Measurements from ENCODE around the gene CIC. TPM values are rescaled to one million over a fixed set of nuclear protein-coding genes. Genes with fewer than 3 reads are reported as not detected.
A peak's percentile ranks its signal among the peaks of the same experiment; 100 is the strongest.

CIC gene
- total and polyA plus RNA-seq, 2 of the 13 experiments (the other 11 are each of a cell fraction or from before 2014, with no cell fraction given) = 5.9 to 8.0 TPM

DNA sequence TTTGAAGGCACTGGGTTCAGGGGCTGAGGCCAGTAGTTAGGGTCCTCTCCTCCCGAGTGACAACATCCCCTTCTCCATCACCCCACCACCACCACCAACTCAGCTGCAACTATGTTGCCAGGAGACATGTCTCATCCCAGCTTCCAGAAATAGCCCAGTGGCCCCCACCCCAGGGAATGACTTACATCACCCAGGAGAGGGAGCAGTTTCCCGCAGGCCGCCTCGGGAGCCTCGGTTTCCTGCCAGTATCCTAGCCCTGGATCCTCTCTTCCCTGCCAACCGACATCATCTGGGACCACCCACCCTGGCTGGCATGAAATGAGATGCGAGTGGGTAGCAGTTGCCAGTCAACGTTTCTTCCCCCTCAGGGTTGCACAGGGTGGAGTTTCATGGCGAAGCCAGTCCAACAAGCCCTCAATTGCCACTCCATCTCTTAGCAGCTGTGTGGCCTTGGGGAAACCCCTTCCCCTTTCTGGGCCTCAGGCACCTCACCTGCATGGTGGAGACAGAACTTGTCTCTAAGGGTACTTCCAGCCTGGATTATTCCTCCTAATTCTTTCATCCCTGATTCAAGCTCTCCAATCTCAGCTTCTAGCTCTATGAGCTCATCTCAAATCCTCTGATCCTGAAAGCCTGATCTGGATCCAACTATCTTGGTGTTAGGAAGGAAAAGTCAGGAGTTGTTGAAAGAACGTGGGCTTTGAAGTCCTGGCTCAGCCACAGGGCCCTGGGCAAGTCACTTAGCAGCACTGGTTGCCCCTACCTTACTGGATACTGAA, 22.7 kb upstream of the CIC start (continued):
- TF ChIP-seq, protein P1, sequence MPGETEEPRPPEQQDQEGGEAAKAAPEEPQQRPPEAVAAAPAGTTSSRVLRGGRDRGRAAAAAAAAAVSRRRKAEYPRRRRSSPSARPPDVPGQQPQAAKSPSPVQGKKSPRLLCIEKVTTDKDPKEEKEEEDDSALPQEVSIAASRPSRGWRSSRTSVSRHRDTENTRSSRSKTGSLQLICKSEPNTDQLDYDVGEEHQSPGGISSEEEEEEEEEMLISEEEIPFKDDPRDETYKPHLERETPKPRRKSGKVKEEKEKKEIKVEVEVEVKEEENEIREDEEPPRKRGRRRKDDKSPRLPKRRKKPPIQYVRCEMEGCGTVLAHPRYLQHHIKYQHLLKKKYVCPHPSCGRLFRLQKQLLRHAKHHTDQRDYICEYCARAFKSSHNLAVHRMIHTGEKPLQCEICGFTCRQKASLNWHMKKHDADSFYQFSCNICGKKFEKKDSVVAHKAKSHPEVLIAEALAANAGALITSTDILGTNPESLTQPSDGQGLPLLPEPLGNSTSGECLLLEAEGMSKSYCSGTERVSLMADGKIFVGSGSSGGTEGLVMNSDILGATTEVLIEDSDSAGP (CRISPR knock-in tag; IDR thresholded peaks at IDR 0.05; ENCODE audit: borderline replicate concordance) = peak; percentile 56; the same call in 1 of the 2 replicates
- TF ChIP-seq TEAD3 (CRISPR knock-in tag; optimal IDR thresholded peaks at IDR 0.05; ENCODE audit: borderline replicate concordance) (peak; percentile 49), GZF1 (CRISPR knock-in tag; IDR thresholded peaks at IDR 0.05) (no peak), EED (CRISPR knock-in tag; IDR thresholded peaks at IDR 0.05) (no peak), NFYB (CRISPR knock-in tag; IDR thresholded peaks at IDR 0.05) (no peak), ARHGAP35 (CRISPR knock-in tag; IDR thresholded peaks at IDR 0.05; ENCODE audit: borderline replicate concordance) (no peak), SAP130 (CRISPR knock-in tag; IDR thresholded peaks at IDR 0.05; ENCODE audit: low read depth) (peak; percentile 47; the same call in 1 of the 2 replicates), POLR2AphosphoS5 (IDR thresholded peaks at IDR 0.05; ENCODE audit: low read depth, low read length) (peak; percentile 50), MEIS2 (CRISPR knock-in tag; IDR thresholded peaks at IDR 0.05) (no peak), BORCS8-MEF2B (CRISPR knock-in tag; IDR thresholded peaks at IDR 0.05) (0 out of 2 replicates have a peak, but pooled peaks have one; percentile 22), STAG1 (CRISPR knock-in tag; IDR thresholded peaks at IDR 0.05) (peak; percentile 74), SRF (IDR thresholded peaks at IDR 0.05; ENCODE audit: low read depth, low read length) (0 out of 2 replicates have a peak, but pooled peaks have one; percentile 11)
- TF ChIP-seq, protein P2, sequence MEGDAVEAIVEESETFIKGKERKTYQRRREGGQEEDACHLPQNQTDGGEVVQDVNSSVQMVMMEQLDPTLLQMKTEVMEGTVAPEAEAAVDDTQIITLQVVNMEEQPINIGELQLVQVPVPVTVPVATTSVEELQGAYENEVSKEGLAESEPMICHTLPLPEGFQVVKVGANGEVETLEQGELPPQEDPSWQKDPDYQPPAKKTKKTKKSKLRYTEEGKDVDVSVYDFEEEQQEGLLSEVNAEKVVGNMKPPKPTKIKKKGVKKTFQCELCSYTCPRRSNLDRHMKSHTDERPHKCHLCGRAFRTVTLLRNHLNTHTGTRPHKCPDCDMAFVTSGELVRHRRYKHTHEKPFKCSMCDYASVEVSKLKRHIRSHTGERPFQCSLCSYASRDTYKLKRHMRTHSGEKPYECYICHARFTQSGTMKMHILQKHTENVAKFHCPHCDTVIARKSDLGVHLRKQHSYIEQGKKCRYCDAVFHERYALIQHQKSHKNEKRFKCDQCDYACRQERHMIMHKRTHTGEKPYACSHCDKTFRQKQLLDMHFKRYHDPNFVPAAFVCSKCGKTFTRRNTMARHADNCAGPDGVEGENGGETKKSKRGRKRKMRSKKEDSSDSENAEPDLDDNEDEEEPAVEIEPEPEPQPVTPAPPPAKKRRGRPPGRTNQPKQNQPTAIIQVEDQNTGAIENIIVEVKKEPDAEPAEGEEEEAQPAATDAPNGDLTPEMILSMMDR (CRISPR knock-in tag; IDR thresholded peaks at IDR 0.05) = peak; percentile 71
- TF ChIP-seq, protein P3, sequence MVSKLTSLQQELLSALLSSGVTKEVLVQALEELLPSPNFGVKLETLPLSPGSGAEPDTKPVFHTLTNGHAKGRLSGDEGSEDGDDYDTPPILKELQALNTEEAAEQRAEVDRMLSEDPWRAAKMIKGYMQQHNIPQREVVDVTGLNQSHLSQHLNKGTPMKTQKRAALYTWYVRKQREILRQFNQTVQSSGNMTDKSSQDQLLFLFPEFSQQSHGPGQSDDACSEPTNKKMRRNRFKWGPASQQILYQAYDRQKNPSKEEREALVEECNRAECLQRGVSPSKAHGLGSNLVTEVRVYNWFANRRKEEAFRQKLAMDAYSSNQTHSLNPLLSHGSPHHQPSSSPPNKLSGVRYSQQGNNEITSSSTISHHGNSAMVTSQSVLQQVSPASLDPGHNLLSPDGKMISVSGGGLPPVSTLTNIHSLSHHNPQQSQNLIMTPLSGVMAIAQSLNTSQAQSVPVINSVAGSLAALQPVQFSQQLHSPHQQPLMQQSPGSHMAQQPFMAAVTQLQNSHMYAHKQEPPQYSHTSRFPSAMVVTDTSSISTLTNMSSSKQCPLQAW (CRISPR knock-in tag; IDR thresholded peaks at IDR 0.05) = peak; percentile 67; the same call in 1 of the 2 replicates
- TF ChIP-seq, protein P4, sequence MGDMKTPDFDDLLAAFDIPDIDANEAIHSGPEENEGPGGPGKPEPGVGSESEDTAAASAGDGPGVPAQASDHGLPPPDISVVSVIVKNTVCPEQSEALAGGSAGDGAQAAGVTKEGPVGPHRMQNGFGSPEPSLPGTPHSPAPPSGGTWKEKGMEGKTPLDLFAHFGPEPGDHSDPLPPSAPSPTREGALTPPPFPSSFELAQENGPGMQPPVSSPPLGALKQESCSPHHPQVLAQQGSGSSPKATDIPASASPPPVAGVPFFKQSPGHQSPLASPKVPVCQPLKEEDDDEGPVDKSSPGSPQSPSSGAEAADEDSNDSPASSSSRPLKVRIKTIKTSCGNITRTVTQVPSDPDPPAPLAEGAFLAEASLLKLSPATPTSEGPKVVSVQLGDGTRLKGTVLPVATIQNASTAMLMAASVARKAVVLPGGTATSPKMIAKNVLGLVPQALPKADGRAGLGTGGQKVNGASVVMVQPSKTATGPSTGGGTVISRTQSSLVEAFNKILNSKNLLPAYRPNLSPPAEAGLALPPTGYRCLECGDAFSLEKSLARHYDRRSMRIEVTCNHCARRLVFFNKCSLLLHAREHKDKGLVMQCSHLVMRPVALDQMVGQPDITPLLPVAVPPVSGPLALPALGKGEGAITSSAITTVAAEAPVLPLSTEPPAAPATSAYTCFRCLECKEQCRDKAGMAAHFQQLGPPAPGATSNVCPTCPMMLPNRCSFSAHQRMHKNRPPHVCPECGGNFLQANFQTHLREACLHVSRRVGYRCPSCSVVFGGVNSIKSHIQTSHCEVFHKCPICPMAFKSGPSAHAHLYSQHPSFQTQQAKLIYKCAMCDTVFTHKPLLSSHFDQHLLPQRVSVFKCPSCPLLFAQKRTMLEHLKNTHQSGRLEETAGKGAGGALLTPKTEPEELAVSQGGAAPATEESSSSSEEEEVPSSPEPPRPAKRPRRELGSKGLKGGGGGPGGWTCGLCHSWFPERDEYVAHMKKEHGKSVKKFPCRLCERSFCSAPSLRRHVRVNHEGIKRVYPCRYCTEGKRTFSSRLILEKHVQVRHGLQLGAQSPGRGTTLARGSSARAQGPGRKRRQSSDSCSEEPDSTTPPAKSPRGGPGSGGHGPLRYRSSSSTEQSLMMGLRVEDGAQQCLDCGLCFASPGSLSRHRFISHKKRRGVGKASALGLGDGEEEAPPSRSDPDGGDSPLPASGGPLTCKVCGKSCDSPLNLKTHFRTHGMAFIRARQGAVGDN (CRISPR knock-in tag; IDR thresholded peaks at IDR 0.05) = 0 out of 2 replicates have a peak, but pooled peaks have one; percentile 33
- TF ChIP-seq, protein P5, sequence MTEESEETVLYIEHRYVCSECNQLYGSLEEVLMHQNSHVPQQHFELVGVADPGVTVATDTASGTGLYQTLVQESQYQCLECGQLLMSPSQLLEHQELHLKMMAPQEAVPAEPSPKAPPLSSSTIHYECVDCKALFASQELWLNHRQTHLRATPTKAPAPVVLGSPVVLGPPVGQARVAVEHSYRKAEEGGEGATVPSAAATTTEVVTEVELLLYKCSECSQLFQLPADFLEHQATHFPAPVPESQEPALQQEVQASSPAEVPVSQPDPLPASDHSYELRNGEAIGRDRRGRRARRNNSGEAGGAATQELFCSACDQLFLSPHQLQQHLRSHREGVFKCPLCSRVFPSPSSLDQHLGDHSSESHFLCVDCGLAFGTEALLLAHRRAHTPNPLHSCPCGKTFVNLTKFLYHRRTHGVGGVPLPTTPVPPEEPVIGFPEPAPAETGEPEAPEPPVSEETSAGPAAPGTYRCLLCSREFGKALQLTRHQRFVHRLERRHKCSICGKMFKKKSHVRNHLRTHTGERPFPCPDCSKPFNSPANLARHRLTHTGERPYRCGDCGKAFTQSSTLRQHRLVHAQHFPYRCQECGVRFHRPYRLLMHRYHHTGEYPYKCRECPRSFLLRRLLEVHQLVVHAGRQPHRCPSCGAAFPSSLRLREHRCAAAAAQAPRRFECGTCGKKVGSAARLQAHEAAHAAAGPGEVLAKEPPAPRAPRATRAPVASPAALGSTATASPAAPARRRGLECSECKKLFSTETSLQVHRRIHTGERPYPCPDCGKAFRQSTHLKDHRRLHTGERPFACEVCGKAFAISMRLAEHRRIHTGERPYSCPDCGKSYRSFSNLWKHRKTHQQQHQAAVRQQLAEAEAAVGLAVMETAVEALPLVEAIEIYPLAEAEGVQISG (CRISPR knock-in tag; IDR thresholded peaks at IDR 0.05) = peak; percentile 39; the same call in 1 of the 2 replicates
